Cerebellar cortex (tissue), 1 donor: ENCODE data around the gene CLDN19.
A peak's percentile ranks its signal among the peaks of the same experiment; 100 is the strongest.
"Not testable (repeated sequence)": the region's sequence is repeated elsewhere in the genome, so short reads cannot be mapped to it uniquely, and the experiment has no call there.

Experiments
- DNase-seq: peaks from one replicate; pipeline ENCODE4 v3.0.0-alpha.2; 2015; ENCODE audit warnings: low spot score

Gene CLDN19

DNA sequence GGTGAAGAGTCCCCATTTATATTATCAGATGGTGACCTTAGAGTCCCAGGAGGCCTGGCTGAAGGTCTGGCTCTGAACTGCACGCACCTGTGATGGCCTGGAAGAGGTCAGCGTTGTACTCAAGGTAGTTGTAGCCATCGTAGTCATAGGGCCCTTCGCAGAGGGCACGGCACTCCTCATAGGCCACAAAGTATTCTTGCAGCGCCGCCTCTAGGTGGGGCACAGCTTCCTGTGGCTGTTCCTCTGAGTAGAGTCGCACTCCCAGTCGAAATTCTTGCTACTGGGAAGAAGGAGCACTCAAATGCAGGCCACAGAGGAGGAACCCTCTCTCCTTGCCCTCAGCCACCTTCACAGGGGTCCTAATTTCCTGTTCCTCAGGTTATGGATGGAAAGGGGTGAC lies 19.1 kb upstream of the CLDN19 start:
- DNase-seq: no peak

DNA sequence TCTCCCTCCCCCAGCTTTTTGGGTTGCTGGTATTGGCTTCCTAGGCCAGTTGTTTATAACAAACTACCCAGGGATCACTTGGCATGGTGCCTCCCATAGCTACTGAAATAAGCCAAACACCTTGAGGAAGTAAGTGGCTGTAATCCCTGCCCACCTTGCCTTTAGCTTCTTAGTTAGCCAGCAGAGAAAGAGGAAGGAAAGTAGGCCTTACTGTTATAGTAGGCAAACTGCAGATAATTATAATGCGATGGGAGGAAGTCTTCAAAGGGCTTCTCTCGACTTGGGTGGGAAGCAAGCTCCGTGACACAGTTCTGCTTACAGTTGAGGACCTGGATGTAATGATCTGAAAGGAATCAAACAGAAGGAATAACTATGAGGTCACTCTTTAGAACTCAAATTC lies 18.6 kb upstream of the CLDN19 start:
- no peak for DNase-seq

DNA sequence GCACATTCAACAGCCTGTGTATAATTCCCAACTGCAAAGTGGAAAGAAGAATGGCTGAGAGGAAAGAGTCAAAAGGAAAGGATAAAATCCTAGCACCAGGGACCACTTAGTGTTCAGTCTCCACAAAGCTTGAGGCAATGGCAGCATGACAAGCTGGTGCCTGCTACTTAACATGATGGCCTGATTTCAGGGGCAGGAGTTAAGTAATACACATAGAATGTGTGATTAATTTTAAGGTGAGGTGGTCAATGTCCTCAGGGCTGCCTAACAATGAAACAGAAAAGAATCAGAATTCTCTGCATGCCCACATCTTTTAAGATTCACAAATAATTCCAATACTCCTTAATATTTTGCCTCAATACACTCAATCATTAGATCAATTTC lies 17.8 kb upstream of the CLDN19 start:
- DNase-seq: no peak

DNA sequence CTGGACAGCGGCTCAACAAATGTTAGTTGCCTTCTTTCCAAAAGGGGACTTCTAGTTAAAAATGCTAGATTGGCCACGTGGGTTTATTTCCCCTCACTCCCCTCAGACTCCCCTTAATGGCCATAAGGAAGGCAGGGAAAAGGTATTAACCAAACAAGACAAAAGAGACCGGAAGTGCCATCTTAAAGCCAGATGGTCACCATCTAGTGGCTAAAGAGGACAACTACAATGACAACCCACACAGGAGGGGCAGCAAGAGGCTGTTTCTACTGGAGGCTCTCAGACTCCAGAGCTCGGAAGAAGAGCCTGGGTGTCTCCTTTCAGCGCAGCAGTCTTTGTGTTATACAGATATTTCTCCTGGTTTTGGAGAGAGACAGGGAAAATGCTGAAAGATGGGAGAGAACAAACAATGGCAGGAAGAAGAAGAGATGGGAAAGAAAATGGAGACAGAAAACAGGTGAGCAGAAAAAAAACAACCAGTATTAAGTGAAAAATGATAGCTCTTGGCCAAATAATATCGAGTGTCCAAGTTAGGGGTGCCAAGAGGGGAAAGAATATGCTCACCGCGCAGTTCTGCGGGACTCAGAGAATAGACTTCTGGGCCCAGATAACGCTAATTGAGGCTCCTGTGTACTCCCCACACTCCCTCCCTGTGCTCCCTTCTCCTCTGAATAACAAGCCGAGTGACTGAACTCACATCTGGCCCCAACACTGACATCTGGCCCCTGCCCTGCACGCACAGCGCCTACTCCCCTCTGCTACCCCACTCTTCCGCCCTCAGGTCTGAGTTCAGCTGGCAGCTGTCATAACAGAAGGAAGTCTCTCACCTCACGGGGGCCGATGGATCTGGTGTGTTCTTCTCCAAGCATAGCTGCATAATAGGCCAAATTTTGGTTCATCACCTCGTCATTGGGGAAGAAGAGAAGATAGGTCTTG lies 17.2 kb upstream of the CLDN19 start:
- DNase-seq: peak; percentile 61

DNA sequence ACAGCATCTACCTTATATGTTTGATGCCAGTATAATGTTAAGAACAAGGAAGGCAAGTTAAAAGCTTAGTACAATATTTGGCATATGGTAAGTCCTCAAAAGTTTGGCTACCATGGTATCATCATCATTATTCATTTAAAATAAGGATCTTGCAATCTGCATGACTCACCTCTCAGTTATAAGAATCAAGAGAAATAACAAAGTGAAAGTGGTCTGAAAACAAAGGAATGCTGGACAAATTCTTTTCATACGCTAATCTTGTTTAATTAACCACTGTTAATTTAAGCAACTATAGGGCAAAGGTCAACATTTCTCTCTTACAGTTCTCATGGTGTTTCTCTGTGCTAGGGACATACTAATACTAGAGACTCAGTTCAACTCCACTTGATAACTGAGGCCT lies 13.0 kb upstream of the CLDN19 start:
- no peak for DNase-seq

DNA sequence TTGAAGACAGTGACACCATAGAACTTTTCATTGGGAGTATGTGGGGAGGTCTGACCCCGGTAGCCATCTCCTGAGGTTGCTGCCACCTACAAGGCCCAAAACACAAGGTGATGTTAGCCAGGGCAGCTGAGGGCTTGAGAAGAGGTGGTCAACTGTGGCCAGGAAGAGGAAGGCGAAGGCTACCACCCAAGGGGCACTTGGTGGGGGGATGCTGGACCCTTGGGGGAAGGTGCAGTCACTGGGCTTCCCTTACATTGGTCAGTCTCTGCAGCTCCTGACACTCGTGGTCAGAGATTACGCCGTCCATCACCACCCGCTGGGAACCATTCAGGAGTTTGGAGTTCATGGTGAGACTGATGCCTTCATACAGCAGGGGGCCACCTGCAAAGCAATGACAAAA lies 12.2 kb upstream of the CLDN19 start:
- DNase-seq: no peak

DNA sequence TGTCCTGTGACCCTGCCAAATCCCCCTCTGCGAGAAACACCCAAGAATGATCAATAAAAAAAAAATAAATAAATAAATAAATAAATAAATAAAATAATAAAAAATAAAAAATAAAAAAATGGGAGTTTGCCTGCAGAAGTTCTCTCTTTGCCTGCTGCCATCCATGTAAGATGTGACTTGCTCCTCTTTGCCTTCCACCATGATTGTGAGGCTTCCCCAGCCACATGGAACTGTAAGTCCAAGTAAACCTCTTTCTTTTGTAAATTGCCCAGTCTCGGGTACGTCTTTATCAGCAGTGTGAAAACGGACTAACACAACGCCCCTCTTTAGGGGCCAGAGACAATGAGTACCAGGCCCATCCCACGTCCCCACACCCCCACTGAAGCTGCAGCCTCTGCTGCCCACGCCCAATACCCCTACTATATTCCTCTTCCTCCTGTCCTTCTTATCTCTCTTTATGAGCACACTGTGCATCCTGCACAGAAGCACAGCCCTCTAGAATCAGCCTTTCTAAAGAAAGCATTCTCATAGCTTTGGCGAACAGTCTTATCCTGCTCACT lies 11.6 kb upstream of the CLDN19 start:
- DNase-seq: not testable (repeated sequence)

DNA sequence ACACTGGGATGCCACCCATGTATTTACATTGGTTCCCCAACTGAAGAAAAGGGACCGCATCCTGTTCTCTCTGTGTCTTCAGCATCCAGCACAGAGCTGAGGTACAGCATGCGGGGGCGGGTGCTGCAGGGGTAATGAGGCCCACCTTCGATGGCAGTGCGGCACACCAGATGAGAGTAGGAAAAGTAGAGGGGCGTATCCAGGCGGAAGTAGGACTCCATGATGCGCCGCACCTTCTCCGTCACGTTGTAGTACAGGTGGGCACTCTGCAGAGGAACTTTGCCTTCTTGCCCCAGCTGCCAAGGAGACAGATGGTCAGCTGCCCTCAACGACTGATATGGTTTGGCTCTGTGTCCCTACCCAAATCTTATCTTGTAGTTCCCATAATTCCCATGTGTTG lies 10.0 kb upstream of the CLDN19 start:
- no peak for DNase-seq

DNA sequence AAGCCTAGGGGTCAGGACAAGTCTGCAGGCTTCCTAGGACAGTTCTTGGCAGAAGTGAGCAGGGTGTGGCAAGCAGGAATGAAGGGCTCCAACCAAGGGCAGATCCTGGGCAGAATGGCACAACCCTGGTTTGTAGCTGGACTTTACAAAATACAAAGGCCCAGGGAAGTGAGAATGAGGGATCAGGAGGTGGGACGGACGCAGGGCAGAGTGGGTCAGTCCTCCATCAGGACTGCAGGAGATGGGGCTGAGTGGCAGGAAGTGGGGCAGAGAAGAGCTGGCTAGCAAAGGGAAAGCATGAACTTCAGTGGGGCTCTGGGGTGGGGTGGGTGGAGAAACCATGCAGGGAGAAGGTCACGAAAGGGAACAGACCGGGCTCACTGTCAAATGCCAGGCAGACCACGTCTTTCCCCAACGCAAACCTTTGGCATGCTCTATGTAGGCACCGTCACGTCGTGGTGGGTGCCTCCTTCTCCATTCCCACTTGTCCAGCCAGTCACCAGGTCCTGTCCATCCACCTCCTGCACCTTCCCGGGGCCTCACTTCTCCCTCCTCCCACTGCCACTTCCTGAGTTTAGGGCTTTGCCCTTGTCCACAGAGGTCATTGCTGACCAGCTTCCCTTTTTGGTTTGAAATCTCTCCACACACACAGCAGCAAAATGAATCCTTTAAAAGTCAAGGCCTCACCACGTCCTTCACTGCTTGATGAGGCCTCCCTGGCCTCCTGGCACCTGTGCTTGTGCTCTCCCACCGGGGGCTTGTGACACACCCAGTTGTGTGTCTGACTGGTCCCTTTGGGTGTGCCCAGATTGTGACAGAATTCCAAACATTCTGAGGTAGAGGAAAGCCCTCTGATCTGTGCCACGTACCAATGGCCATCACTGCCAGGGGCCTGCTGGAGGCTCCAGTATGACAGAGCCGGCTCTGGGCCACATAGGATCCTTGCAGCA lies 8.7 kb upstream of the CLDN19 start:
- no peak for DNase-seq

DNA sequence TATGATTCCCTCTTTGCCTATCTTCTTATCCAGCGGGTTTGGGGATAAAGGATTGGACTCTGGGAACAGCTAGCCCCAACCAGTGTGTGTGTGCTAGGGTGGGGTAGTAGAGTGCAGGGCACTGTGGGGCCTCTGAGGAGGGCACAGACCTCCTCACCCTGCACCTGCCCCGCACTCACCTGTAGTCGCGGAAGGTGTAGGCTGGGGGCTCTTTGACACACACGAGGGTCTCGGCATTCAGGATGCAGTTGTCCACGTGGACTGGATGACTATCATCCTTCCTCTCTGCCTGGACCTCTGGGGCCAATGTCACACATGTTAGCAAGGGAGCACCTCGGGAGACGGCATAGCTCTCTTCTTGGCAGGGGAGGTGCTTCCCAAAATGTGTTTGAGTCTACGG lies 8.0 kb upstream of the CLDN19 start:
- no peak for DNase-seq

DNA sequence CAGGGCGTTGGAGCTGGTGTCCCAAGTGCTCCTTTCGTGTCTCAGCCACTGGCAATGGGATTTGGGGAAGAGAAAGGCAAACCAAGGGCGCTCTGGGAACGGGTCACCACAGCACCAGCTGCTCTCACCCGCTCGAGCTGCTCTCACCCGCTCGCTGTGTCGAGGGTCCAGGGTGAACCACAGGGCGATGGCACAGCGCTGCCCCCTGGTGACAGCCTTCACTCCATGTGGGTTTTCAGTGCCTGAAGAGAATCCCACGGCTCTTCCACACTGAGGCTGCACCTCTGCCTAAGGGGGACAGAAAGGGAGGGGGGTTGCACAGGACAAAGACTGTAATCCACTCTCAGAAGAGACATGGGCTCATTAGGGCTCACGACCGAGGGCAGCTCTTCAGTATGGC lies 7.1 kb upstream of the CLDN19 start:
- DNase-seq: peak; percentile 30

DNA sequence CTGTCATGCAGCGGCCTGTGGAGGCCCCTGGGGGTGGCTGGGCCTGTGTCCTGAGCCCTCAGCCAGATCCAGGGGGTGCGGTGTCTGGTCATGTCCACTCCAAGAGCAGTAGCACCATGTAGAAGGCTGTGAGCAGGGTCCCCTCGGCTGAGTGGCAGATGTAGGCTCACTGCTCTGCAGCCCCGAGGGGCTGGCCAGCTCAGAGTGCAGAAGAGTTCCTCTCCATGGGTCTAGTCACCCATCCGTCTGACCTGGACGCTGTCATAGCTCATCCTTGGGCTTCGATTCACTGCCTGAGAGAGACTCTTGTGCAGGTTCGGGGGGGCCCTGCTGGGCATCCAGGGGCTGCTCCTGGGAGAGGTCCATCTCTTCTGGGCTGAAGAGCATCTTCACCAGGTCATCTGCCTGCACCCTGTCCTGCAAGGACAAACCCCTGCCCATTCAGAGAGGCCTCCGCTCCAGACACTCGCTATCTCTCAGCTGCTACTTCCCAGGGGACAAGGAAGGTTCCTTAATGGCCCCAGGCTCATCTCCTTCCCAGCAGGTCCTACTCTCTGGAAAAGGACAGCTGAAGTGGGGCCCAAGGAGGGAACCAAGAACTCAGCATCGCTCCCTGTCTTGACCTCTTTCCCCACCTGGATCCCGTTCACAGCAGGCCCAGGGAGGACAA lies 6.5 kb upstream of the CLDN19 start:
- no peak for DNase-seq

DNA sequence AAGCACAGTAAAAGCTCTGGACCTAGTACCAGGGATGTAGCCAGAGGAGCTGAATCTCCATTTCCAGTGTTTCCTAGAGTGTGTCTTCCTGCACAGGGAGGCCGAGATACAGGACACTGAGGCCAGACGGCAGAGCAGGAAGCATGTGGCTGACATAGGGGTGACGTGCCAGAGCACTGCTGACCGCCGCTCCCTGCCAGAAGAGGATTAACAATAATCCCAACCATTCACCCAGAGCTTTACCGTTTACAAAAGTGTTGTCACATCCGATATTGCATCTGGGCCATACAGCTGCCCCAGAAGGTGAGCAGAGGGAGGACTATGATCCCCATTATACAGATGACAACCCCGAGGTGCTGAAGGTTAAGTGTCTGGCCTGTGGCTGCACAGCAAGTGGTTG lies 5.8 kb upstream of the CLDN19 start:
- peak; percentile 61 for DNase-seq

DNA sequence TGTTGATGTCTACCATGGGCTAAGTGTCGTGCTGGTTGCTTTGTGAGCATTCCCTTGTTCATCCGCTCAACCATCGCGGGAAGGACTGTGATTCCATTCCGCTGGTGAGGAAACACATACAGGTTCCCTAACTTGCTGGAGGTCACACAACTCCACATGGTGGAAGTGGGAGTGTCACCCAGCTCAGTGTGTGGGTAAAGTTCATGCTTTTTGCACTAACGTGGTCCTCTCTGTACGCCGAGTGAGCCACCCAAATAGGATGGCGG lies 4.0 kb upstream of the CLDN19 start:
- no peak for DNase-seq

DNA sequence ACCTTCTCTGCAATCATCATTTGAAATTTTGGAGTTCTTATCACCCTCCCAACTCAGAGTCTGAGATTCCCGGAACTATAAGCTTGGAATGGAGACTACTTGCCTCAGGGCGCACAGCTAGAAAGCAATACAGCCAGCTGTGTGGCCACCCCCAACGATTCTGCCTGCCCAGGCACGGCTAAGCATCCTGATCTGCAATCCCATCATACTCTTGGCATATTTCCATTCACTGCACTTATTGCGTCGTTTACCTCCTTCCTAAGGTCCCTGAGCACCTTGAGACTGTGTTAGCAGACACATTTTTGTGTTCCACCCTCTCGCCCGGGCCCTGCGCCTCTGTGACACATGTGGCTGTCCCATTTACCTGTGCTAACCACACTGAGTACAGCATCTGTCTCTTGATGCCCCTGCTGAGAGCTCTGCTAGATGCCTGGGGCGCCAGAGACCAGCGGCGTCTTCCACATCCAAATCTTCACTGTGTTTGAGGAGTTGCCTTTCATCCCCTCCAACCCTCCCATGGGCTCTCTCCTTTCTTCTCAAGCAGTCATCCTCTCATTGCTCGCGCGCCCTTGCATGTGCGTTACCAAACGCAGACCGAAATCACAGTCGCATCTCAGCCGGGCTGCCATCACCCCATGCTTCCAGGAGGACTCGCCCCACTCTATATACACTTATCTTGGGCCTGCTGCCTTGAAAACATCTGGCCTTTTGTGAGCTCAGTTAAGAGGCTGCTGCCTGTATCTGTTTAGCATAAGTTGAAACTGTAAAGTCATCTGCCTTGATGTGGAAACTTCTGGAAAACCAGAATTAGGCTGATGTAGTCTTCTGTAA lies 3.5 kb upstream of the CLDN19 start:
- no peak for DNase-seq

DNA sequence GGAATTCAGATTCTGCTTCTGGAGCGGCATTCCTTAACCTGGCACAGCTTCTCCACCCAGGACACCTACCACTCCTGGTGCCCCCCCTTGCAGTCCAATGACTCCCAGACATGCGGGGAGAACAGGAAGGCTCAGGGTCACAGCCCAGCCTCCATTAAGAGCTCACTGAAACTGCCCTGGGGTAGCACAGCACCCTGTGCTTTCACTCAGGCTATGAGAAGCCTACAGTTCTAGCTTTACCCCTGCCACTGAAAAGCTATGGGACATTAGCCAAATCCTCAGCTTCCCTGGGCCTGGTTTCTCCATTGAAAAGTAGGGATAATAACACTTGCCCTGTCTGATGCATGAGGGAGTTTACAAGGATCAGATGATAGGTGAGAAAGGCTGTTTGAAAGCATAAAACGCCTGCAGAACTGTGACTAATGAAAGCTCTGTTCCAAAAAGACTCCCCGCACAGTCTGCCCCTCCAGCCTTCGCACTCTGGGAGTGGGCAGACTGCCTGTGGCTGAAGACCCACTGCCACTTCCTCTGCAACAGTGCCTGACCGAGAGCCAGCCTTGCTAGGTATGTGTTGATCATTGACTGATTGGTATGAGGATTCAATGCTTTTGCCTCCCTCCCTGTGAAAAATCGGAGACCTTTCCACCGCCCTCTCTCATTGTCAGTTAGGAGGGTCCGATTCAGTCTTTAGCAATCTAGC lies 2.7 kb upstream of the CLDN19 start:
- no peak for DNase-seq

DNA sequence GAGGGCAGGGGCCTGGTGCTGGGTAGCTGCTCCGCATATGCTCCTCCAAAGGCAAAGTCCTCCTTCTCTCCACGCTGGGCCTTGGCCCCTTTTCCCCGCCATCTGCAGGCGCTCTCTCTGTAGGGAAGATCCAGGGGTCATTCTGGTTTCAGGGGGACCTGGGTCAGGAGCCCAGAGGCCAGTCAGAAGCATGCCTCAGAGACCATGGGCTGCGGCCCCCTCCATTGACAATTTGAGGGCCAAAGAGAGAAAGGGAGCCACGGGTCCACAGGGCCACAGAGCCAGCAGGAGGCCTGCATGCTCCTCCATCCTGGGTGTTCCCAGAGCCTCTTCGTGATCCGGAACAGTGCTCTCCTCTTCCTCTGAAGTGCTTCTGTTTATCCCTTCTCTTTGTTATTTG lies 2.1 kb upstream of the CLDN19 start:
- DNase-seq: no peak

DNA sequence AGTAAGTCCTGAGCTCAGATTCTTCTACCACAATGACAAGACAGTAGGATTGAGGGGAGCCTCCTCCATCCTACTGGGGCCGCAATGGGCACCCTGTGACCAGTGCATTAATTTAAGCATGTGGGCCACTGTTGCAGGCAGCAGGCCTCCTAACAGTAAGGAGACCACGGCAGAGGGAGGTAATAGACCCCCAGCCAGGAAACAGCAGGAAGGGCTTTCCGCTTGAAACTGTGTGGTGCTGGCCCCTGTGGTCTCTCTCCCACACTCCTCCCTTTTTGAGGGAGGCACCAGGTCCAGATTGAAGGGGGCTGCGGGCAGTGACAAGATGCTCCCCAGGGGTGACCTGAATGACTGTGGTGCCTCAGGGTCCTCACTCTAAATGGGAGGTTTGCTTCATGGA lies 1.7 kb upstream of the CLDN19 start:
- no peak for DNase-seq

DNA sequence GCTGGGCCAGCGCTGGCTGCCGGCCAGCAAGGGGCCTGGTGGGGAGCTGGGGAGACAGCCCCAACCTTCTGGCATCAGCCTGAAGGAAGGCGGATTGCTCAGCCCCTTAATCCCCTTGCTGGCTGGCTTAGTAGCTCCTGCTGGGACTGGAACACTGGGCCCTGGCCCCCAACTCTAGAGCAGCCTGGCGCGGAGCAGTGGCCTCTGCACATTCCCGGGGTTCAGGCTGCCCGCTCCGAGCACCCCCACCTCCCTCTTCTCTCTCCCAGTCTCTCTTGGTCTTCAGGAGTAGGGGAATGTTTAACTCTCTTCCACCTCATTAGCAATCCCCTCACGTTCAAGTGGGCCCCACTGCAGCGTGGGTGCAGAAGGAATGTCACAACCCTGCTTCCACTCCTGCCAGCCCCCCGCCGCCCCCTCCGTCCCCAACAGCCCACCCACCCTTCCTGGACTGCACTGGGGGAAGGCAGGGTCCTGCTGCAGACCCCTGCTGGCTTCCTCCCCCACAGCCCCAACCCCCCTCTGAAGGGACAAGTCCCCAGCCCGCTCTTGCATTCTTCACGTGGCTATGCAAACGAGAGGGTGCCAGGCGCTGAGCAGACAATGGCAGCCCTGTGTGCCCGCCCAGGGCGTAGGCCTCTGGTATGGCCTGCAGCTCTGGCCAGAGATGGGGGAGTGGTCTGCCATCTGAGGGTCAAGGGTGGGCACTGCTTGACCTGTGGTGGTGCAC lies 980 bp upstream of the CLDN19 start:
- no peak for DNase-seq

DNA sequence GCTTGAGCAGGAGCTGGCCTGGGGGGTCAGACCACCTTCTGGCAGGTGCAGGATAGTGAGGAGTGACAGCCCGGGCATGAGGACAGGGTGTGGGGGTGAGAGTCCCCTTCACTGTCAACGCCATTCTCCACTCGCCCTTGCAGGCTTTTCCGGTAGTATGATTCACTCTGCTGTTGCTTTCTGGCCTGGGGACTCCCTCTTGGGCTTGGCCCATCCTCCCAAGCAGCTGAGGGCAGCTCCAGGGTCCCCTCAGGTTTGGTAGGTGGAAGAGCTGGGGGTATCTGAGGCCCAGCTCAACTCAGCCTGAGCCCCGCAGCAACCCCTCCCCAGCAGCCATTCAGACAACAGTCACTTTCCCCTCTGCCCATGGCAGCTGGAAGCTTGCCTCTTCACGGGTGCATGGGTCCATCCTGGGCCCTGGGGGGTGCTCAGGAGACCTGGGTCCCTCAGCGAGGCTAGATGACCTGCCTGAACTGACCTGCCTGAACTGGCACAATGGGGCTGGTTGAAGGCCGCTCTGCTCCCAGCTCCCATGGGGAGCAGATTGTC lies 1.3 kb downstream of the CLDN19 start:
- no peak for DNase-seq
